Measurements from ENCODE around the gene TENT5A.

Gene TENT5A

DNA sequence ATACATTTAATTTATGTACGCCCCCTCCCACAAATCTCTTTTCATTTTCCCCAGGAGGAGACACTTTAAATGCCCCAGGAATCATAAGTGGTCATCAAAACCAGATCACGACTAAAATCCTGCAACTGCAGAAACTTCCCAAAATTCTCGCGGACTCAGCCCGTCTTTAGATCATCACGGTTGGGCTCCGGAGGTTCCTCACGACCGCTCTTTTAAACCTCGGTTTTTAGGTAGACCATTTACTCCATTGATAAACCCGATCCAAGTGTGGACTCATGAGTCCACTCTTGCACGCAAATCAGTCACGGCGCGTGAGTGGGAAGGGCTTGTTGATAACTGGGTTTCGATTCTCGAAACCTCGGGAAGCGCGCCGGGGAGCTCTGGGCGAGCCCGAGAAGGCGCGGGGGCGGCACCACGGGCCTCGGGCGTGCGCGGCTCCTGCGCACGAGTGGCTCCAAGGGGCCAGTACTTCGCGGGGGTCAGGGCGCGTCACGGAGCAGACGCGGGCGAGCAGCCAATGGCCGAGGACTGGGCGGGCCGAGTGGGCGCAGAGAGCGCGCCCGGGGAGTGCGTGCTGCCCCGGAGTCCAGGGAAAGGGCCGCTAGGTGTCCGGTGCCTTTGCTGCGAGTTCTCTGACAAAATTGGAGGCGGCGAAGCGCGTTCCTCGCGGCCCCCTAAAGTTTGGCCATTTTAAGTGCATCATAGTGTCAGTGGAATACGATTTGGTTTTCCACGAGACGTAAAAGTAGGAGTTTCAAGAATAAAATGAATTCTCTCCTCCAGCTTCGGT, 635 bp upstream of the TENT5A start:
- Histone ChIP-seq H3K27me3 (replicated peaks; ENCODE audit: control insufficient read depth, insufficient read depth, low read length, poor library complexity, severe bottlenecking) (no peaks in the 10 kb centered on the region), H3K4me1 (ENCODE audit: control insufficient read depth, insufficient read depth, low read length, poor library complexity, severe bottlenecking) (peaks cover 14% of the 10 kb centered on the region), H3K27ac (ENCODE audit: insufficient read depth, low read length, poor library complexity, severe bottlenecking) (peak overlapping the region; percentile 75), H3K9me3 (ENCODE audit: control insufficient read depth, low read length) (no peaks in the 10 kb centered on the region), H3K4me3 (ENCODE audit: insufficient read depth, low read depth, low read length, poor library complexity, severe bottlenecking) (peak overlapping the region; percentile 95), H3K36me3 (ENCODE audit: control insufficient read depth, insufficient read depth, low read length) (no peaks in the 10 kb centered on the region)
- DNase-seq = peak; percentile 39 to 61 (median 54)

DNA sequence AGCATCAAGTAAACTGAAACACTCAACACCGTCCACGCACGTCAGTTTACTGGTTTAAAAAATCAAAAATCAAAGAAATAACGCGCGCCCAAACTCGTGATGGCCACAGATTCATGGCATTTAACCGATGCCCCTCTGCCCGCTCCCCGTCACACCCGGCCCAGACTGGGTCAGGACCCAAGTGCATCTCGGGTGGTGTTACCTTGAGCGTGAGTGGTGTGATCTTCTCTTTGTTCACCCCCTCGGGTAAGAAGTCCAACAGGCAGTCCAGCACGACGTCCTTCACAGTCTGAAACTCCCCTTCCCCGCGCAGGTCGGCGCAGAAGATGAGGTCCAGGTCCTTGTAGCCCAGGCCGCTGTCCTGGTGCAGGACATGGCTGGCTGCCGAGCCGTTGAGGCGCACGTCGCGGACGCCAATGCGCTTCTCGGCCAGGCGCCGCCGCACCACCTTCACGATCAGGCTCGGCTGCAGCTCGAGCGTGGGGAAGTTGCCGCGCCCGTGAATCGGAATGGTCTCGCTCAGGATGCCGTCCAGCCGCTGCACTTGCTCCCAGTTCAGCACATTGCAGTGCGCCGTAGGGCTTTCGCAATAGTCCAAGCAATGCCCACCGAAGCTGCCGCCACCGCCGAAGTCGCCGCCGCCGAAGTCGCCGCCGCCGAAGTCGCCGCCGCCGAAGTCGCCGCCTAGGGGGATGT, 945 bp downstream of the TENT5A start:
- H3K4me3 ChIP-seq (ENCODE audit: insufficient read depth, low read depth, low read length, poor library complexity, severe bottlenecking) = peak overlapping the region; percentile 95
- H3K9me3 ChIP-seq (ENCODE audit: control insufficient read depth, low read length) = no peaks in the 10 kb centered on the region
- peak in 1 of 3 donors; percentile 1 for DNase-seq
- no peaks in the 10 kb centered on the region for H3K27me3 ChIP-seq (replicated peaks; ENCODE audit: control insufficient read depth, insufficient read depth, low read length, poor library complexity, severe bottlenecking)
- no peaks in the 10 kb centered on the region for H3K36me3 ChIP-seq (ENCODE audit: control insufficient read depth, insufficient read depth, low read length)
- H3K27ac ChIP-seq (ENCODE audit: insufficient read depth, low read length, poor library complexity, severe bottlenecking) = peak overlapping the region; percentile 75
- peaks cover 14% of the 10 kb centered on the region for H3K4me1 ChIP-seq (ENCODE audit: control insufficient read depth, insufficient read depth, low read length, poor library complexity, severe bottlenecking)

DNA sequence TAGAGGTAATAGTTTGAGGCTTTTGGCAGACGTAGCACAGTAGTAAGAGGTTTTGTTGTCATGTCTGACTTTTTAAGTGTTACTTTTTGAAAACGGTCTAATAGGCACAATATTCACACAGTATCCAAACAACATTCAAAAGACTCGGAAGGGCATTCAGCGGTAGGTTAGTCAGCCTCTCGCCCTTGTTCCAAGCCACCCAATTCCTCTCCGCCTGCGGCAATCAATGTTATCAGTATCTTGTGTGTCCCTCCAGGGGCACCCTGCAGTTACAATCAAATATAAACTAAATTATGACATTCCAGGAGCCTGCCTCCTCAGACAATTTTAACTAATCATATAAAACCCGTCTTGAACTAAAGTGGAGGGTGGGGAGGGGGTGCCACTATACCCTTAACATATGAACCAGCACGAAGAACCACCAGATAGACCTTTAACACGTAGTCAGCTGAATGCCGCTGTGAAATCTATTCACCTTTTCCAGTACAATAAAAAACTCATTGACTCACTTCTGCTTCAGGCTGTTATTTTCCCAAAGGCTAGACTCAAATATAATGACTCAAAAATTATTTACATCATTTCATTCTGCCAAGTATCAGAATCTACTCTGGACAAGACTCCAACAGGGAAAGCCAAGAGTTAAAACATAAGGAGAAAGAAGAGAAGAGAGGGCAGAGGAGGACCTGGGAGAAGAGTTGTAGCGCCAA, 1.6 kb downstream of the TENT5A start:
- no peaks in the 10 kb centered on the region for H3K36me3 ChIP-seq (ENCODE audit: control insufficient read depth, insufficient read depth, low read length)
- DNase-seq = no peak
- H3K27ac ChIP-seq (ENCODE audit: insufficient read depth, low read length, poor library complexity, severe bottlenecking) = no peak overlapping the region
- H3K4me3 ChIP-seq (ENCODE audit: insufficient read depth, low read depth, low read length, poor library complexity, severe bottlenecking) = peak overlapping the region; percentile 95
- peaks cover 14% of the 10 kb centered on the region for H3K4me1 ChIP-seq (ENCODE audit: control insufficient read depth, insufficient read depth, low read length, poor library complexity, severe bottlenecking)
- no peaks in the 10 kb centered on the region for H3K9me3 ChIP-seq (ENCODE audit: control insufficient read depth, low read length)
- H3K27me3 ChIP-seq (replicated peaks; ENCODE audit: control insufficient read depth, insufficient read depth, low read length, poor library complexity, severe bottlenecking) = no peaks in the 10 kb centered on the region

DNA sequence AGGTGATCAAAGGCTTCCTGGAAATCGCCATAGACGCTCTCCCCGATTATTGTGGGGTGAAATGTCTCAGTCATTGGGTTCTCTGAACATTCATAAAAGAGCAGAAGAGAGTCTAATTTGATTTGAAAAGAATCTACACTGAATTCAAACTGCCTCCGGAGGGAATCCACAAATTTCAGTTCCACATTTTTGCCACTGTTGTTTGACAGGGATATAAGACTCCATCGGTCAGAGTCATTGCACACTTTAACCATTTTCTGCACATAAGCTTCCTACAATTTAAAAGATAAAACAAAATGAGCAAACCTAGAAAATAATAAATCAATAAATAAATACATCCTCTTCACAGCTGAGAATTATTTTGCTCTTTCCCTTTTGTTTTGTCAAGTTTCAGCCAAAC, 2.3 kb downstream of the TENT5A start:
- no peak for DNase-seq
- no peaks in the 10 kb centered on the region for H3K9me3 ChIP-seq (ENCODE audit: control insufficient read depth, low read length)
- H3K27me3 ChIP-seq (replicated peaks; ENCODE audit: control insufficient read depth, insufficient read depth, low read length, poor library complexity, severe bottlenecking) = no peaks in the 10 kb centered on the region
- no peaks in the 10 kb centered on the region for H3K36me3 ChIP-seq (ENCODE audit: control insufficient read depth, insufficient read depth, low read length)
- peaks cover 14% of the 10 kb centered on the region for H3K4me1 ChIP-seq (ENCODE audit: control insufficient read depth, insufficient read depth, low read length, poor library complexity, severe bottlenecking)
- H3K27ac ChIP-seq (ENCODE audit: insufficient read depth, low read length, poor library complexity, severe bottlenecking) = no peak overlapping the region
- no peak overlapping the region for H3K4me3 ChIP-seq (ENCODE audit: insufficient read depth, low read depth, low read length, poor library complexity, severe bottlenecking)

DNA sequence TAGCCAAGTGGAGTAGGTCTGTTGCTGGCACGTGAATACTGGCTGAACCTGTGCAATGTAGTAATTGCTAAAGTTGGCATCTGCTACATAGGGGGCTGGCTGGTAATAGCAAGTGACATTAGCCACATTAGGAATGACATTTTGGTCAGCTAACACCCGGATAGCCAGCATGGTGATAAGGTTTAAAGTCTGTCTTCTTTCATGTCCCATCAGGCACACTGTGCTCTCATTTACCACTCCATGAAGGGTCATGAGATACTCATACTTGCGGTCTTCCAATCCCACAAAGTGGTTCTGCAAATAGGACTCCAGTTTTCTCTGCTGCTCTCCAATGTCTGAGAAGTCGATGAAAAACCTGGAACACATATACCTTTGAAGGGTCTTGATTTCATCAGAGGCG, 2.8 kb downstream of the TENT5A start:
- Histone ChIP-seq H3K9me3 (ENCODE audit: control insufficient read depth, low read length) (no peaks in the 10 kb centered on the region), H3K4me1 (ENCODE audit: control insufficient read depth, insufficient read depth, low read length, poor library complexity, severe bottlenecking) (peaks cover 14% of the 10 kb centered on the region), H3K4me3 (ENCODE audit: insufficient read depth, low read depth, low read length, poor library complexity, severe bottlenecking) (no peak overlapping the region), H3K27me3 (replicated peaks; ENCODE audit: control insufficient read depth, insufficient read depth, low read length, poor library complexity, severe bottlenecking) (no peaks in the 10 kb centered on the region), H3K27ac (ENCODE audit: insufficient read depth, low read length, poor library complexity, severe bottlenecking) (no peak overlapping the region), H3K36me3 (ENCODE audit: control insufficient read depth, insufficient read depth, low read length) (no peaks in the 10 kb centered on the region)
- no peak for DNase-seq

DNA sequence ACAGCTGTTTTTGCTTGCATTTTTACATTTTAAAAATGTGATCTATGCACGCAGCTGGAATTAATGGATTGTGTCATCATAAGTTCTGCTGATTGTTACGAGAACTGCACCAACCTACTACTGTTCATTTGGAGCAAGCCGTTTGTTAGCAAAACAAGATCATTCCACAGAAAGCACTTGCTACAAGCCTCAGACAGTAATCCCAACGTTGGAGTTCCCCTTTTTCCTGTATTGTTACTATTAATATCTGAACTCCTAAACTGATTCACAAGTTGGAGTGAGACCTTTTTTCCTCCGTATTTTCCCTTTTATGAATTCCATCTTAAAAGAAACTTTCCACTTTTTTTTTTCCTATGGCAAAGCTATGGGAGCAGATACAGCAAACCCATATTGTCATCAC, 3.5 kb downstream of the TENT5A start:
- Histone ChIP-seq H3K36me3 (ENCODE audit: control insufficient read depth, insufficient read depth, low read length) (no peaks in the 10 kb centered on the region), H3K4me1 (ENCODE audit: control insufficient read depth, insufficient read depth, low read length, poor library complexity, severe bottlenecking) (peaks cover 14% of the 10 kb centered on the region), H3K4me3 (ENCODE audit: insufficient read depth, low read depth, low read length, poor library complexity, severe bottlenecking) (no peak overlapping the region), H3K9me3 (ENCODE audit: control insufficient read depth, low read length) (no peaks in the 10 kb centered on the region), H3K27me3 (replicated peaks; ENCODE audit: control insufficient read depth, insufficient read depth, low read length, poor library complexity, severe bottlenecking) (no peaks in the 10 kb centered on the region), H3K27ac (ENCODE audit: insufficient read depth, low read length, poor library complexity, severe bottlenecking) (no peak overlapping the region)
- DNase-seq = no peak

DNA sequence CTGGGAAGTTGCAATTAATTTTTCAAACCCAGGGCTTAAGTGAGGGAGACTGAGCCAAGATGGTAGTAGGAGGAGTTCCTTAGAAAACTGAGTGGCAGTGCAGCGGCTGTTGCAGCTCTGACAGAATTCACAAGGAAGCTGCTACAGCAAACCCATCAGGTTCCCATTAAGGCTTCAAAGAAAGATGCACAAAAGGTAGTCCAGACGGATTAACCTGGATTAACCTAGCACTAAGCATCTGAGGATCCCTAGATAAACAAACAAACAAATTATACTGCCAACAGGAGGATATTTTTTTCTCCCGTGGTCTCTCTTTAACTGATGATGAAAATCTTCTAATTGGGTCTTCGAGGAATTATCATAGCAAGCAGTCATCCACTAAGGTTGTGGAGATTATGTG, 5.2 kb downstream of the TENT5A start:
- no peaks in the 10 kb centered on the region for H3K9me3 ChIP-seq (ENCODE audit: control insufficient read depth, low read length)
- H3K4me3 ChIP-seq (ENCODE audit: insufficient read depth, low read depth, low read length, poor library complexity, severe bottlenecking) = no peak overlapping the region
- no peak overlapping the region for H3K27ac ChIP-seq (ENCODE audit: insufficient read depth, low read length, poor library complexity, severe bottlenecking)
- no peaks in the 10 kb centered on the region for H3K27me3 ChIP-seq (replicated peaks; ENCODE audit: control insufficient read depth, insufficient read depth, low read length, poor library complexity, severe bottlenecking)
- H3K36me3 ChIP-seq (ENCODE audit: control insufficient read depth, insufficient read depth, low read length) = no peaks in the 10 kb centered on the region
- no peak for DNase-seq
- H3K4me1 ChIP-seq (ENCODE audit: control insufficient read depth, insufficient read depth, low read length, poor library complexity, severe bottlenecking) = peaks cover 14% of the 10 kb centered on the region

DNA sequence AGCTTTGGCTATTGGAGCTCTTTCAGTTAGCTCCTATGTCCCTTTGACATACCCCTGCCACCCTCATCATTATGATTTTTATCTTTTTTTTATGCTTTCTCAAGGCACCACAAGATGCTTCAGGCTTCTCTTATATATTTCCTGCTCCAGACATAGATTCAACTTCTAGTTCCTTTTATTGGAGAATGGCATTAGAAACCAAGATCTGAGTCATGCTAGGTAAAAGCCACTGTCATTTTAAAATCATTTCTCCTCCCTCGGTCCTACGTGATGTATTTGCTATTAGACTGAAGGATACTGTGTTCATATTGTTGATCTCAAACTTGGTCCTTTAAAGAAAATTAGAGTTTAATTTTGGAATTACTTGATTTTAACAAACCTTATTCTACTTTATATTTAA, 8.3 kb downstream of the TENT5A start:
- no peaks in the 10 kb centered on the region for H3K4me1 ChIP-seq (ENCODE audit: control insufficient read depth, insufficient read depth, low read length, poor library complexity, severe bottlenecking)
- no peaks in the 10 kb centered on the region for H3K36me3 ChIP-seq (ENCODE audit: control insufficient read depth, insufficient read depth, low read length)
- no peak overlapping the region for H3K4me3 ChIP-seq (ENCODE audit: insufficient read depth, low read depth, low read length, poor library complexity, severe bottlenecking)
- no peak for DNase-seq
- H3K27me3 ChIP-seq (replicated peaks; ENCODE audit: control insufficient read depth, insufficient read depth, low read length, poor library complexity, severe bottlenecking) = no peaks in the 10 kb centered on the region
- no peak overlapping the region for H3K27ac ChIP-seq (ENCODE audit: insufficient read depth, low read length, poor library complexity, severe bottlenecking)
- no peaks in the 10 kb centered on the region for H3K9me3 ChIP-seq (ENCODE audit: control insufficient read depth, low read length)

DNA sequence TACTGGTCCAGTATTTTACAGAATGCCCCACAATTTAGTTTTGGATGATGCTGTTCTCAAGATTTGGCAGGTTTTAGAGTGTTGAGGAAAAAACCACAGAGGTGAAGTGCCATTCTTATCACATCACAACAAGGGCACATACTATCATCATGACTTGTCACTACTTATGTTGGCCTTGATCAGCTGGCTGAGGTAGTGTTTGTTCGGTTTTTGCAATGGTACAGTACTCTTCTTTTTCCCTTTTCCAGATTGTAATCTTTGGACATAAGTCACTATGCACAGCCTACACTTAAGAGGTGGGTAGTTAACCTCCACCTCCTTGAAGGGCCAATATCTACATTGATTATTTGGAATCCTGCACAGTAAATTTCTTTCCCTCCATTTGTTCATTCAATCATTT, 8.8 kb downstream of the TENT5A start:
- H3K27ac ChIP-seq (ENCODE audit: insufficient read depth, low read length, poor library complexity, severe bottlenecking) = no peak overlapping the region
- H3K36me3 ChIP-seq (ENCODE audit: control insufficient read depth, insufficient read depth, low read length) = no peaks in the 10 kb centered on the region
- DNase-seq = no peak
- H3K4me1 ChIP-seq (ENCODE audit: control insufficient read depth, insufficient read depth, low read length, poor library complexity, severe bottlenecking) = no peaks in the 10 kb centered on the region
- no peaks in the 10 kb centered on the region for H3K27me3 ChIP-seq (replicated peaks; ENCODE audit: control insufficient read depth, insufficient read depth, low read length, poor library complexity, severe bottlenecking)
- no peaks in the 10 kb centered on the region for H3K9me3 ChIP-seq (ENCODE audit: control insufficient read depth, low read length)
- no peak overlapping the region for H3K4me3 ChIP-seq (ENCODE audit: insufficient read depth, low read depth, low read length, poor library complexity, severe bottlenecking)

DNA sequence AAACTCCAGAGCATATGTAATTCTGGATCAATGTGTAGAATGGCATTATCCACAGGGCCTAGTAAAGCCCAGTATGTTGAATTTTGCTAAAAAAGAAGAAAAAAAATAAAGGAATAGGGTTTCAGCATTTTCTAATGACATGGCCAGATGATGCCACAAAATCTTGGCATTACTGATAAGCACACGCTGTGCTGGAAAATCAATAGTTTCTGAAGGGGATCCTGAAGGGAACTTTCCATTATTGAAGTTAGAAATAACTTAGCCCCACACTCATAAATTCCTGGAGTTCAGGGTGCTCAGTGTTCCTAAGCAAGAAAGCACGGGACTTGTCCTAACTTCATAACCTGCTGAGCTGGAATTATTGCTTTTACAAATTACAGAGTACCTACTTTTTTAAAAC, 10.8 kb downstream of the TENT5A start:
- Histone ChIP-seq H3K36me3 (ENCODE audit: control insufficient read depth, insufficient read depth, low read length) (no peaks in the 10 kb centered on the region), H3K27ac (ENCODE audit: insufficient read depth, low read length, poor library complexity, severe bottlenecking) (no peak overlapping the region), H3K4me3 (ENCODE audit: insufficient read depth, low read depth, low read length, poor library complexity, severe bottlenecking) (no peak overlapping the region), H3K27me3 (replicated peaks; ENCODE audit: control insufficient read depth, insufficient read depth, low read length, poor library complexity, severe bottlenecking) (no peaks in the 10 kb centered on the region), H3K4me1 (ENCODE audit: control insufficient read depth, insufficient read depth, low read length, poor library complexity, severe bottlenecking) (no peaks in the 10 kb centered on the region), H3K9me3 (ENCODE audit: control insufficient read depth, low read length) (no peaks in the 10 kb centered on the region)
- no peak for DNase-seq
